ENCODE measurements around the gene RIOK1.

Gene RIOK1

DNA sequence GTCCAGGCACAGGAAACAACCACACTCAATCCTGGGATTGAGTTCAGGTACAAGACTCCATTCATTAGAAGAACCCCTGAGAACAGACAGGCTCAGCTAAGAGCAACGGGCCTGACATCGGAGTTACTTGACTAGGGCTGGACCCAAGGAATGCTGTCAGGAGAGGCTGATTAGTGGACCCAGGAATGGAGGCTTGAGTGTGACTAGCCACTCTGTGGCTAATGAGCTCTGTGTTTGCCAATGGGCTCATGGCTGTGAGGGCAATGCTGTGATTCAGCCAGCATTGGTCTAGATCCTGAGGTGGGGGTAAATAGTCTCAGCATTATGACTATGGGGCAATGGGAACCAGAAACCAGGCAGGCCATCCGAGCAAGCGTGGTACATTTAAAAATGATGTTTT lies 71.8 kb downstream of the RIOK1 start:
- DNase-seq = no peak
- H3K27me3 ChIP-seq (replicated peaks in 2 of 5; ENCODE audit: control insufficient read depth in 4 of 5, insufficient read depth in 5 of 5, low read length in 4 of 5) = peaks cover 0 to 2% (median 0%) of the 10 kb centered on the region in 5 experiments
- ChIA-PET POLR2A (no interaction called here), CTCF (no interaction called here)
- H3K36me3 ChIP-seq (ENCODE audit: control insufficient read depth in 4 of 4, insufficient read depth in 4 of 4, low read length in 3 of 4) = no peaks in the 10 kb centered on the region
- H3K9me3 ChIP-seq (ENCODE audit: control extremely low read depth in 1 of 5, control insufficient read depth in 4 of 5, insufficient read depth in 2 of 5, low read depth in 1 of 5, low read length in 4 of 5) = no peaks in the 10 kb centered on the region
- WGBS (ENCODE audit: insufficient coverage) = 94% methylated on average over 2 of the region's 4 CpGs
- no peak overlapping the region for H3K27ac ChIP-seq (ENCODE audit: insufficient read depth in 1 of 2, low read depth in 1 of 2, low read length in 2 of 2, poor library complexity in 1 of 2, severe bottlenecking in 2 of 2)
- no peaks in the 10 kb centered on the region for H3K4me1 ChIP-seq (ENCODE audit: control extremely low read depth in 1 of 4, control insufficient read depth in 4 of 4, insufficient read depth in 4 of 4, low read length in 3 of 4)
- no peak overlapping the region for H3K4me3 ChIP-seq (ENCODE audit: control insufficient read depth in 1 of 7, extremely low read depth in 1 of 7, insufficient read depth in 4 of 7, low read depth in 2 of 7, low read length in 6 of 7)

DNA sequence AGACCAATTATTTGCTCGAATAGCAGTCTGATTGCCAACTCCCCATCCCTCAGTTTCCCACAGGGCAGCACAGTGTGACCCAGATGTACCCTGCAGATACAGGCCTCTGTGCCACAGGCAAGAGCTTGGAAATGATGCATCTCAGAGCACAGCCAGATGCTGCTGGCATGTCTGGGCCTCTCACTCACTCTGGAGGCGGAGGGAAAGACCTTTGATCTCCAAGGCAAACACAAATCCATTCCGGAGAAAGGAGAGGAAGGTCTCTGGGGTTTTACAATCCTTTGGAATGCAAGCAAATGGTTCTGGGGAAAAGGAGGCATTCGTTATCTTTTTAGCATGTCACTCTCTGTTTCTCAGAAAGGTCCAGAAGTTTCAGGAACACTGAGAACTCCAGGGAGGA lies 74.2 kb downstream of the RIOK1 start:
- no peak overlapping the region for H3K27ac ChIP-seq (ENCODE audit: insufficient read depth in 1 of 2, low read depth in 1 of 2, low read length in 2 of 2, poor library complexity in 1 of 2, severe bottlenecking in 2 of 2)
- POLR2A ChIA-PET = no interaction called here
- WGBS (ENCODE audit: insufficient coverage) = 100% methylated on average over 3 of the region's 4 CpGs
- no peaks in the 10 kb centered on the region for H3K36me3 ChIP-seq (ENCODE audit: control insufficient read depth in 4 of 4, insufficient read depth in 4 of 4, low read length in 3 of 4)
- no peak for DNase-seq
- no peak overlapping the region for H3K4me3 ChIP-seq (ENCODE audit: control insufficient read depth in 1 of 7, extremely low read depth in 1 of 7, insufficient read depth in 4 of 7, low read depth in 2 of 7, low read length in 6 of 7)
- peaks cover 0 to 2% (median 0%) of the 10 kb centered on the region in 5 experiments for H3K27me3 ChIP-seq (replicated peaks in 2 of 5; ENCODE audit: control insufficient read depth in 4 of 5, insufficient read depth in 5 of 5, low read length in 4 of 5)
- CTCF ChIA-PET = no interaction called here
- peaks cover 0 to 9% (median 3%) of the 10 kb centered on the region in 4 experiments for H3K4me1 ChIP-seq (ENCODE audit: control extremely low read depth in 1 of 4, control insufficient read depth in 4 of 4, insufficient read depth in 4 of 4, low read length in 3 of 4)
- H3K9me3 ChIP-seq (ENCODE audit: control extremely low read depth in 1 of 5, control insufficient read depth in 4 of 5, insufficient read depth in 2 of 5, low read depth in 1 of 5, low read length in 4 of 5) = no peaks in the 10 kb centered on the region

DNA sequence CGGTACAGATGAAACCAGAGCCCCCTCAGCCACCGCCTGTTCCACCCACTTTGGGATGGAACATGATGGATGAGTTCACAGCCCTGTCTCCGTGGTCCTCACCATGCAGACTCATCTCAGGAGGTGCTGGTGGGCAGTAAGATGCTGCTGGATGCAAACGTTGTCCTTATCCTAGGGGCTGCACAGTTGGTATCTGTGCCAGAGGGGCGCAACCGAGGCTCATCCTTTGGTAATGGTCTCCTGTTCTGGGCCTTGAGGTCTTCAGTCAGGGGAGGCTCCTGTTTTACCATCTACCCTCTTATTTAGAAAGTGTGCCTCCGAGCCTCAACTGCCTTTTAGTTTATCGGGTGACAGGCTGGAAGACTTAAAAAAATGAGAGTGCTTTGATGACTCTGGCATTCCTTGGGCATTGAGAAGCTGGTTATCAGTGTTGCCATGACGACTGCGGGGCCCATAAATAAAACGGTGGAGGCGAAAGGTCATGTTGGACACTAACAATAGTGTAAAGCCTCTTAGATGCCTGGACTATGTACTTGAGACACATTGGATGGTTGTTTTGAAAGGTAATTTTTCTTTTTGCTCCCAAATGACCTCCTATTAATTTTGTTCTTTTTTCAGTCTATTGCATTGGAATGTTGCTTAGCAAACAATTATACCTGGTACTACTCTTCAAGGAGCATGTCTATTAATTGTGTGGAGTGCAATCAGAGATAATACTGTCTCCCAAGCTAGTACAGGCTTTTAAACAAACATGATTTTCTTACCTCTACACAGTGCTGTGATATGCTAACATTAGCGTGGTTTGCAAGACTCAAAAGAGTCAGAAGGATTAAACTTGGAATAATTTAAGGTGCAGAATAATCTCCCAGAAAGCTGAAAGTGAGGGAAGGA lies 77.6 kb downstream of the RIOK1 start:
- Histone ChIP-seq H3K36me3 (ENCODE audit: control insufficient read depth in 4 of 4, insufficient read depth in 4 of 4, low read length in 3 of 4) (no peaks in the 10 kb centered on the region), H3K9me3 (ENCODE audit: control extremely low read depth in 1 of 5, control insufficient read depth in 4 of 5, insufficient read depth in 2 of 5, low read depth in 1 of 5, low read length in 4 of 5) (no peaks in the 10 kb centered on the region), H3K27me3 (replicated peaks in 2 of 5; ENCODE audit: control insufficient read depth in 4 of 5, insufficient read depth in 5 of 5, low read length in 4 of 5) (peaks cover 0 to 2% (median 0%) of the 10 kb centered on the region in 5 experiments), H3K4me3 (ENCODE audit: control insufficient read depth in 1 of 7, extremely low read depth in 1 of 7, insufficient read depth in 4 of 7, low read depth in 2 of 7, low read length in 6 of 7) (no peak overlapping the region), H3K4me1 (ENCODE audit: control extremely low read depth in 1 of 4, control insufficient read depth in 4 of 4, insufficient read depth in 4 of 4, low read length in 3 of 4) (peaks cover 0 to 10% (median 4%) of the 10 kb centered on the region in 4 experiments), H3K27ac (ENCODE audit: insufficient read depth in 1 of 2, low read depth in 1 of 2, low read length in 2 of 2, poor library complexity in 1 of 2, severe bottlenecking in 2 of 2) (no peak overlapping the region)
- 79% methylated on average over 8 of the region's 13 CpGs for WGBS (ENCODE audit: insufficient coverage)
- CTCF ChIA-PET = no interaction called here
- POLR2A ChIA-PET = no interaction called here
- DNase-seq = no peak
